ENCODE measurements around the gene SYNDIG1.
"Not testable (repeated sequence)": the region's sequence is repeated elsewhere in the genome, so short reads cannot be mapped to it uniquely, and the experiment has no call there.

The SYNDIG1 gene

GRCh38 chr20:24492031-24492607 is 22.7 kb downstream of the SYNDIG1 start:
- no peak for DNase-seq

- no peak for DNase-seq
Observed at GRCh38 chr20:24492698-24493097, 23.3 kb downstream of the SYNDIG1 start.

GRCh38 chr20:24493181-24493580 is 23.8 kb downstream of the SYNDIG1 start:
- DNase-seq: no peak

DNA sequence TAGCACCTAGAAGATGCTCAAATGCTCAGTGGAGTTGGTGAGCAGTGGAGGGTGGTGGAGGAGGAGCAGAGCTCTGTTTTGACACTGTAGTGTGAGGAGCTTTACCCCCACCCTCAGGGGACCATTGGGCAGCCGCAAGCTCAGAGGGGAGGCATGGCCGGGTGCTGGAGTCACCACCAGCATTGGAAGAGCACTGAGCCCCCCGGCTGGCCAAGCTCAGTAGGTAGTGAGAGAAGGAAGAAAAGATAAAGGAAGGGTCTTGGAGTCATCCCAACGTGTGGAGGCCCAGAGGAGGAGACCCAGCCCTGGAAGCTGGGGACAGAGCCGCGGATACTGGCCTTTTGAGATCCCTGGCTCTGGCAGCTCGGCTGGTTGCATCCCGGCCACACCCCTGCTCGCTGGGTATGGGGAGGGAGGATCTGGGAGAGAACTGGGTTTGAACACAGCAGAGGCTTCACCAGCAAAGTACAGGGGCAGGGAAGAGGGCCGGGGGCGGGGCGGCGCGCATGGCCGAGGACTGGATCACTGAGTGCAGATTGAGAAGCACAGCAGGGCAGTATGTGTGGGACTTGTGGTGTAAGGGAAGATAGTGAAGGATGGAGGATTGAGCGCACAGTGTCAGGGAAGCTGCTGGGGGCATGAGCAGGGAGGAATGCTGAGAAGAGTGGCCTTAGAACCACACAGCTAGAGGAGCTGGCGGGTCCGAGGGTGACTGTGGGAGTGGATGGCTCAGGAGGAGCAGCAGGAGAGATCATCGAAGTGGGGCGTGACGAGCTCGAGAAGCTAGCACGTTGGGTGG is 24.4 kb downstream of the SYNDIG1 start:
- DNase-seq: no peak

DNA sequence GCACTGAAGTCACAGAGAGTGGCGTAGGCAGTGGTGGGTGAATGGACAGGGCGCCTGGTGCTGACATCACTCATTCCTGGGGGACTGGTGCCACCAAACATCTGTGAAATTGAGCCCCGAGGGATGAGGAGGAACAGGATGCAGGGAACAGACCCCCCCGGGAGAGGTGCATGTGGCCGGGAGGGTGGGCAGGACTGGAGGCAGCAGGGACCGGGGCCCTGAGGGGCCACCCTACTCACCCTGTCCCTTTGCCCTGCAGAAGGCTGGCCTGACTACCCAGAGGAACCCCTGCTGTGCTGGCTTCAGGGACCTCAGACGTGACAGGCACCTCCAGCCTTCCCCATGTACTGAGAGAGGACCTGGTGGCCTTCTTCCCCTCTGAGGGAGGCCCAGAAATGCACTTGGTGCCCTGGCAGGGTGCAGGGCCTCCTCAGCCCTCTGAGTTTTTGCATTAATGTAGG is 25.1 kb downstream of the SYNDIG1 start:
- no peak for DNase-seq

DNA sequence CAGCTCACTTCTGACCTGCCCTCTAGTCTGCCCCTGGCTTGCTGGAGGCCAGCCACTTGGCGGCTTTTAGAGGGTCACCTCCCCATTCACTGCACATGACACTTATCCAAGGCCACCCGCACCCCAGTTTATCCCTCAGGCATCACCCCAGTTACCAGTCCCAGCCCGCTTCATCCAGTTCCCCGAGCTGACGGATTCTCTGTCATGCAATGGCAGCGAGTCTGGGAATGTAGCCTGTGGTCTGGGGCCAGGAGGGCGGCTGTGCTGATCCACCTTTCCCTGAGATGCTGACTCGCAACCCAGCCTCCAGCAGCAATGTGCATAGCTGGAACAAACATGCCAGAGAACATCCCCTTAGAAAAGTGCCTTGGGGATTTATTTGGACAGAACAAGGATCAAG is 25.8 kb downstream of the SYNDIG1 start:
- DNase-seq: no peak

- DNase-seq: no peak
Observed at GRCh38 chr20:24497851-24498250, 28.4 kb downstream of the SYNDIG1 start.

DNA sequence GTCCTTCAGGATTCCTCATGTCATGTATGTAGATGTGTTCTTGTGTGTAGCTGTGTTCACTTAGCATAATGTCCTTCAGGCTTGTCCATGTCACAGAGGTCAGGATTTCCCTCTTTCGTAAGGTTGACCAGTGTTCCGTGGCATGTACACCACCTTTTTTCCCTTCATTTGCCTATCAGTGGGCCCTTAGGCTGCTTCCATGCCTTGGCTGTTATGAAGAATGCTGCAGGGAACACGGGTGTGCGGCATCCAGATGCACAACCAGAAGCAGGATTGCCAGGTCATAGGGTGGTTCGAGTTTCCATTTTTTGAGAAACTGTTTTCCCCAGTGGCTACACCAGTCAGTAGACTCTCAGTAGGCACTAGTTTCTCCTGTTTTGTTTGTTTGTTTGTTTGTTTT is 29.2 kb downstream of the SYNDIG1 start:
- DNase-seq: no peak

DNA sequence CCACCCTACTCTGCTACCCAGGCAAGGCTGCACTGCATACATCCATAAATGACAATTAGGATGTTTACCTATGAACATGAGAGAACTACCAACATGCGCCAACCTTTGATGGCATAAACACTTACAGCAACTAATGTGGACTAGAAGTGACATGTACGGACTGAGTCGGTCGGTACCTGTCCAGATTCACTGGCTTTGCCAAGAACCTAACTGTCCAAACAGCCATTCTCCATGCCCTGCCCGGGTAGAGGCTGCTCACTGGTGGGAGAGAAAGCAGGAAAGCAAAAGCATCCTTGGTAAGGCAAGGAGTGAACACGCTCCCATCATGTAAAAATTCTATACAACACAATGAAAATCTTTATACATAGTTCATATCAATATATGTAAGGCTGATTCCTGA is 30.0 kb downstream of the SYNDIG1 start:
- no peak for DNase-seq

- peak in 45 of 56 donors; percentile 21 to 94 (median 47) for DNase-seq
Observed at GRCh38 chr20:24501764-24502556, 32.5 kb downstream of the SYNDIG1 start.

DNA sequence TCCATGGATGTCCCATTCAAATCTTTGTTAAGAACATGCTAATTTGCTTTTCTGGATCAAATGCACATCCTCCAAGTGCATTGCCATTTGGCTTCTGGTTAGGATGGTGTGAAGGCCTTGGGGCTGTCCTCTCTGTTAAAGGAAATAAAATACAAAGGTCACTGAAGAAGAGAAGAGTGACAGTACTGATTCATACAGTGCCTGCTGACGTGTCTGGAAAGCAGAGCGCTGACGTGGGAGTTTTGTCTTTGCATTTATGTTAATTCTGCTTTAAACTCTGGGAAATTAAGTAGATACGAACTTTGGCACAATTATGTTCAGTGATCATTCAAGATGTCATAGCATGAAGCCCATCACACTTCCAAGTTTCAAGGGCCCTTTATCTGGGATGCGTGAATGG is 33.2 kb downstream of the SYNDIG1 start:
- DNase-seq: peak in 12 of 56 donors; percentile 13 to 64 (median 20)

- peak in 34 of 56 donors; percentile 15 to 72 (median 38) for DNase-seq
Observed at GRCh38 chr20:24503352-24503931, 34.0 kb downstream of the SYNDIG1 start.

DNA sequence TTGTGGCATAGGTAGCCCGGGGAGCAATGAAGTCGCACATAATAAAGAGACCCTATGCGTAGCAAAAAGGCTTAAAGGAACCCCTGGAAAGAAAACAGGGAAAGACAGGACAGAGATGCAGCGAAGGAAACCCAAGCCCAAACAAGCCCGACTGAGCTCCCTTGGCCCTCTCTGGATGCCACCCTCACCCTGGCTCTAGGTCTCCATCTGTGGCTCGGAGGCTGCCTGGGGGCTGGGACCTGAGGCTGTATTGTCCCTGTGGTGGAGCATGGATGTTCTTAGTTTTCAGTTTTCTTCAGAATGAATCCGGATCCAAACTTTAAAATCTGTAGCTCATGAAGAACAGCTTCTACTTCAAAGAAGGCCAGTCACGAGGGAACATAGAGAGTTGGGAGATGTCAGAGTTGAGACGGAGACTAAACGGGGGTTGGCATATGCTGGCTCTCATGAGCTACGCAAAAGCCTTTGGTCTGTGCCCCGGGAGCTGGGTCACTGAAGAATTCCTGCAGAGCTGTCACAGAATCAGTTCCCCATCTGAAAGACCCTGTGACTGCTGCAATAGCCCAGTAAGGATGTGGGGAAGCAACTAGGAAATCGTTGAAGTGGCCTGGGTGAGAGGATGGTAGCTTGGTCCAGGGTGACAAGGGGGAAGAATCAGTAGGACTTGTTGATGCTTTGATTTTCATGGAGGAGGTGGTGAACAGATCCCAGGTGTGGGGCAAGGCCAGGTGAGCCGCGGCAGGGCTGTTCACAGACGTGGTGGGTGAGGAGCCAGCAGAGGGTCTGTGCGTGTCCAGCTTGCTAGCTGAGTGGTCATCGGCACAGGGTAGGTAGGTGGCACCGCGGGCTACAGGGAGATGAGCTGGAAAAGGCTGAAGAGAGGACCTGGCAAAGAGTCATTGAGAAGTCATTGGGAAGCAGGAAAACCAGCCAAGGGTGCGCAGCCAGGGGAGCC is 35.2 kb downstream of the SYNDIG1 start:
- DNase-seq: no peak

- no peak for DNase-seq
Observed at GRCh38 chr20:24506146-24506545, 36.7 kb downstream of the SYNDIG1 start.

GRCh38 chr20:24506696-24507095 is 37.3 kb downstream of the SYNDIG1 start:
- DNase-seq: no peak

GRCh38 chr20:24507182-24507853 is 37.9 kb downstream of the SYNDIG1 start:
- no peak for DNase-seq

DNA sequence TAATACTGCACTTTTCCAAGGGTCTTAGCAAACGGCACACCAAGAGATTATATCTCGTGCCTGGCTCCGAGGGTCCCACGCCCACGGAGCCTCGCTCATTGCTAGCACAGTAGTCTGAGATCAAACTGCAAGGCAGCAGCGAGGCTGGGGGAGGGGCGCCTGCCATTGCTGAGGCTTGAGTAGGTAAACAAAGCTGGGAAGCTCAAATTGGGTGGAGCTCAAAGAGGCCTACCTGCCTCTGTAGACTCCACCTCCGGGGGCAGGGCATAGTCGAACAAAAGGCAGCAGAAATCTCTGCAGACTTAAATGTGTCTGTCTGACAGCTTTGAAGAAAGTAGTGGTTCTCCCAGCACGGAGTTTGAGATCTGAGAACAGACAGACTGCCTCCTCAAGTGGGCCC is 43.0 kb downstream of the SYNDIG1 start:
- not testable (repeated sequence) for DNase-seq

DNA sequence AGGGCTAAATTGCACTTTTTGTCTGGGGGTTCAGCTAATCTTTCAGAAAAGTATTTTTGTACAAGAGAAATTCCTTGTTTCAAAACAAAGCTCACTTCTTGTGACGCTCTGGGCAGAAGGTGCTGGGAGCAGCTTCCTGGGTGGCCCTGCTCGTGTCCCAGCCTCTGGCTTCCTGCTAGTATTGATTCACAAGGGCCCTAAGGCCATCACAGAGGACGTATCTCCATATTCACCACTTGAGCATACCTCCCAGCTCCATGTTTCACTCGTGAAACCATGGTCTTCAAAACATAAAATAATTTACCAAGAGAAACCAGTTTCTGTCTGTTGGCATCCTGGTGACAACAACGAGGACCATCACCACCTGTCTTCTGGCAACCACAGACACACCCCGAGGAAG is 49.1 kb downstream of the SYNDIG1 start:
- no peak for DNase-seq

DNA sequence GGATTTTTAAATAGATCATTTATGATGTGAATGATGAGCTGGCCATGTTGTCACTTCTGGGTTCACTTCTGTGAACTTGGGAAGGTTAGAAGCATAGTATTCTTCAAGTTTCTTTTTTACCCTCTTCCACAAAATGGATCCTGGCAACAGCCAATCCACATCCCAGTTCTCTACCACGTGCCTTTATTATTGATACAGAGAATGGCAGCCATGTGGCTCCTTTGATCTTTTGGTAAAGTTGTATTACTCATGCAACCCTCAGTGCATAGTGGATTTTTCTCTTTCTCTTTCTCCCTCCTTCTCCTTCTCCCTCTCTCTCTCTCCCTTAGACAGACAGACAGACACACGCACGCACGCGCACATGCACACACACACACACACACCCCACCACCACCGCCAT is 50.0 kb downstream of the SYNDIG1 start:
- no peak for DNase-seq

- DNase-seq: no peak
Observed at GRCh38 chr20:24521032-24521431, 51.6 kb downstream of the SYNDIG1 start.
